Heart left ventricle (tissue), 16 donors: Measurements from ENCODE around the gene FAM171A1. TPM values are rescaled to one million over a fixed set of nuclear protein-coding genes. Genes with fewer than 3 reads are reported as not detected.

ENCODE experiments used
- ATAC-seq, 4 donors: fragments of 200-7000 bp; cut with Tn5 transposase; one replicate each; pipeline ENCODE4 v1.9.1; 2020 to 2022; ENCODE audit warnings: moderate library complexity in 4 of 4, mild to moderate bottlenecking in 3 of 4, moderate number of reproducible peaks in 1 of 4
- DNase-seq, 5 donors: peaks; one replicate each; pipeline ENCODE4 v3.0.0-alpha.2; 2020
- H3K27ac ChIP-seq, 12 donors: fragments of 200-600 bp; sonication (generic) in 4 of 12; one replicate each; pipeline versions ENCODE4 v1.5.0 to v1.8.0; 2016 to 2022; ENCODE audit warnings: mild to moderate bottlenecking in 2 of 12
- H3K27me3 ChIP-seq, 9 donors: fragments of 200-600 bp; sonication (generic) in 2 of 9; one replicate each; pipeline versions ENCODE4 v1.5.1 to v1.8.0; 2016 to 2022; ENCODE audit warnings: mild to moderate bottlenecking in 3 of 9
- H3K36me3 ChIP-seq, 9 donors: fragments of 200-600 bp; sonication (generic) in 2 of 9; one replicate each; pipeline versions ENCODE4 v1.5.0 to v1.8.0; 2018 to 2022; ENCODE audit warnings: mild to moderate bottlenecking in 2 of 9
- H3K4me1 ChIP-seq, 12 donors: fragments of 200-600 bp; sonication (generic) in 4 of 12; one replicate each; pipeline versions ENCODE4 v1.5.0 to v1.8.0; 2016 to 2022; ENCODE audit warnings: mild to moderate bottlenecking in 3 of 12
- H3K4me3 ChIP-seq, 12 donors: fragments of 200-600 bp; sonication (generic) in 4 of 12; one replicate each; pipeline versions ENCODE4 v1.5.0 to v1.8.0; 2017 to 2022; ENCODE audit warnings: mild to moderate bottlenecking in 9 of 12, moderate library complexity in 4 of 12
- H3K9me3 ChIP-seq, 12 donors: fragments of 200-600 bp; sonication (generic) in 4 of 12; one replicate each; pipeline versions ENCODE4 v1.5.0 to v1.8.0; 2016 to 2022; ENCODE audit warnings: mild to moderate bottlenecking in 1 of 12
- CTCF ChIP-seq, 12 donors: fragments of 200-600 bp; sonication (generic) in 4 of 12; IDR thresholded peaks; one replicate each; pipeline versions ENCODE4 v1.5.0 to v1.8.0; 2018 to 2022; ENCODE audit warnings: antibody characterized with exemption in 12 of 12, mild to moderate bottlenecking in 5 of 12
- POLR2A ChIP-seq, 2 donors: fragments of 450-650 bp; IDR thresholded peaks; one replicate each; pipeline ENCODE4 v1.6.1; 2017; ENCODE audit warnings: antibody characterized with exemption in 2 of 2, mild to moderate bottlenecking in 2 of 2, moderate library complexity in 2 of 2
- WGBS, 4 donors: extraction: QIAGEN DNeasy Blood & Tissue Kit in 2 of 4; methylation state at CpG; one replicate each; pipeline versions ENCODE4 v1.1.5 to v1.1.7; 2013 to 2018; 5-methylcytosine and 5-hydroxymethylcytosine counted together
- intact Hi-C, 10 donors: fragments of 100-400 bp; cut with DNase I; formaldehyde crosslinking; loops; one replicate each; pipeline versions ENCODE4 v1.11.1 to v1.14.2; 2022
- polyA plus RNA-seq, 2 donors: library from polyadenylated mRNA; stranded (reverse); fragments of 200-250 nt; gene quantifications; one replicate each; pipeline ENCODE4 v1.2.3, GENCODE V29; 2013
- total RNA-seq, 9 donors: library from RNA; depleted of rRNA in 2 of 9; stranded (reverse); fragments of >200 nt in 2 of 9; fragmentation: NEBNext Ultra II Directional in 3 of 9; extraction: Animal tissue kit (Norgen Biotek cat#: 25700) in 3 of 9; gene quantifications; one replicate each; pipeline versions ENCODE4 v1.1.0 to v1.2.4, GENCODE V29; 2016 to 2023
- donor health status: ischemic (EF 13 %, LVEDD 7.1; RV severe dilation, severe dysfunction).
- donor health status: healthy with polysubstance abuse.
- donor health status: DM: no; HTN: yes; CAD: no.
- donor health status: DM: no; HTN: no; CAD: no.
- donor health status: ischemic (EF 25% LVEDD 6.9; RV normal size, moderate dysfunction).
- donor health status: ischemic (EF 25% LVEDD 5.7; RV mildly dilated, moderate dysfunction).
- donor health status: healthy.
- donor health status: DM: yes; HTN: yes; CAD: no.
- donor health status: ischemic (EF 35%, LVEDD 5.7; RV mildly dilated, moderate dysfunction).
- donor health status: nonischemic (EF 11% LVEDD 7.7; RV severe dilation, severe dysfunction).
- donor health status: DM: yes; HTN: yes; CAD: no.
- donor health status: PGD.
- donor health status: ischemic (EF 29% LVEDD 5.4; RV normal size, mild dysfunction).
- donor health status: nonischemic (EF 23%, LVEDD 6.1; RV moderate dilation, normal function).

FAM171A1 gene
- total and polyA plus RNA-seq, 11 donors, result 4.1 to 18.0 (median 9.8) TPM

DNA sequence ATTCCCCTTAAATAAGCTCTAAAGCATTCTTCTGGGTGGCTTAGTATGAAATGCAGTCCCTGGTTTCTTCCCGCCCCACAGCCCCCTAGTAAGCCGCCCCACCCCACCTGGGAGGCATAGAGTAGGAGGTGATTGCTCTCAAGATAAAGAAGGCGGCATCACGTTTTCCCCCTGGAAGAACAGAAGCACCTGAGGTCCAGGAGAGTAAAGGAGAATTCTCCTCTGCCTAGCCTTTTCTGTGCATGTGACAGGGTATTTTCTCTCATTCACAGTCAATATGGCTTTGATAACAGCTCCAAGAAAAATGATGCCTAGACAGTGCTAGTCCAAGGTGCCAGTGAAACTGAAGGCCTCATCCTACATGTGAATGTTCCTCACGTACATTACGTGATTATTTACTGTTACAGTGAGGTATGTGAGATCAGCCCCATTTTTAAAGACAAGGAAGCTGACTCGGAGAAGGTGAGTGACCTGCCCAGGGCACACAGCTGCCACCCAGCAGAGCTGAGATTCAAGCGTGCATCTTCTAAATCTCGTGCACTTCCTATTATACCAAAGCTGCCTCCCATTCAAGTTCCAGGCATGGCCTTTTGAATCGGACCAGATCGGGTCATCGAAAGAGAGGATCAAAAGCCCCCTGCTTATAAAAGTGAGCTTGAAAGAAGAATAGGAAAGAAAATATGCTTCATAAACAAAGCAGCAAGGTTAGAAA lies 59.4 kb downstream of the FAM171A1 start:
- intact Hi-C loops, result no loop called here
- Histone ChIP-seq H3K27me3 (no peaks in the 10 kb centered on the region), H3K9me3 (no peaks in the 10 kb centered on the region), H3K36me3 (no peaks in the 10 kb centered on the region), H3K27ac (no peak overlapping the region), H3K4me1 (peaks cover 0 to 26% (median 14%) of the 10 kb centered on the region in 12 donors), H3K4me3 (no peak overlapping the region)
- DNase-seq (no peak), ATAC-seq (no peak)
- WGBS, 4 donors, result 86 to 96% (median 90%) methylated on average over 12 of the region's 12 CpGs
- no peak for TF ChIP-seq CTCF (IDR thresholded peaks at IDR 0.05)

DNA sequence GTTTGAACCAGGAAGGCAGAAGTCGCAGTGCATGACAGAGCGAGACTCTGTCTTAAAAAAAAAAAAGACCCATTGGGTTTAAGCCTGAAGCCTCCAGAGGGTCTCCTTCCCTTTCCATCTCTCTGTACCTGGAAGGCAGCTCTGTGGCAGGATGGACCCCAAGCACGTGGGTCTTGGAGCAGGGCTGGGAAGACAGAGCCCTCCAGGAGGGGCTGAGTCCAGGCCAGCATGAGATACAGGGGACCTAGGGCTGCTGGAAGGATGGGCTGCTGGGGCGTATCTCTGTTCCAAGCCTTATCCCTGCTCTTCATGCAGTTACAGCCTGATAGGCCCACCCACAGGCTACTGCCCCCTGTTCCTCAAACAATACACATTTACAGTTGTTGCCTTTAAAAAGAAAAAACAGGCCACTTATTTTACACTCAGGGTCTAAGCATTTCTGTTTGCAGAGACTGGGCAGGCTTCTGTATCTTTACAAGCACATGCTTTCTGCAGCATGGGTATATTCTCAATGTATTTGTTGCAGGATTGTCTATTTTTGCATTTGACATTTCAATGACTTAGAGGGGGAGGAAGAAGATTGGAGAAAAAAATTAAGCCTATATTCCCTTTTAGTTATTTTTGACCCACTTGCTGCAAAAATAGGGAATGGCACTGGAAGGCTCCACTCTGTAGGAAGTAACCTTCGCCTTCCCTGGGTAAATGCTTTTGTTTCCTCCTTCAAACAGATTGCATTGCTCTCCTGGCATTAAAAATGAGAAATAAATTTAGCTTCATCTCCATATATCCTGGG lies 60.1 kb downstream of the FAM171A1 start:
- WGBS, 4 donors, result 94 to 96% (median 95%) methylated on average over 5 of the region's 5 CpGs
- no peaks in the 10 kb centered on the region for H3K9me3 ChIP-seq
- no peaks in the 10 kb centered on the region for H3K27me3 ChIP-seq
- DNase-seq, result no peak
- H3K4me1 ChIP-seq, result peaks cover 0 to 26% (median 14%) of the 10 kb centered on the region in 12 donors
- TF ChIP-seq CTCF (IDR thresholded peaks at IDR 0.05), result no peak
- TF ChIP-seq POLR2A (IDR thresholded peaks at IDR 0.05), result no peak
- H3K36me3 ChIP-seq, result no peaks in the 10 kb centered on the region
- no peak for ATAC-seq
- H3K4me3 ChIP-seq, result no peak overlapping the region
- H3K27ac ChIP-seq, result no peak overlapping the region
- intact Hi-C loops, result no loop called here

DNA sequence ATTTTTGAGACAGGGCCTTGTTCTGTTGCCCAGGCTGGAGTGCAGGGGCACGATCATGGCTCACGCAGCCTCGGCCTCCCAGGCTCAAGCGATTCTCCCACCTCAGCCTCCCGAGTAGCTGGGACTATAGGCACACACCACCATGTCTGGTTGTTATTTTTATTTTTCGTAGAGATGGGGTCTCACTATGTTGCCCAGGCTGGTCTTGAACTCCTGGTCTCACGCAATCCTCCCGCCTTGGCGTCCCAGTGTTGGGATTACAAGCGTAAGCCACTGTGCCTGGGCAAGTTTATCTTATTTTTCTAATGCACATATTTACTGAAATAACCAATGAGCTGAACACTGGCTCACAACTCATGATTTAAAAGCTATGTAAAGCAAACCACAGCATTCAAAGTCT lies 61.9 kb downstream of the FAM171A1 start:
- no peak overlapping the region for H3K27ac ChIP-seq
- intact Hi-C loops, result no loop called here
- 96 to 98% (median 97%) methylated on average over 10 of the region's 10 CpGs for WGBS, 4 donors
- ATAC-seq (no peak), DNase-seq (no peak)
- H3K4me1 ChIP-seq, result peaks cover 0 to 23% (median 13%) of the 10 kb centered on the region in 12 donors
- H3K27me3 ChIP-seq, result no peaks in the 10 kb centered on the region
- no peaks in the 10 kb centered on the region for H3K9me3 ChIP-seq
- TF ChIP-seq CTCF (IDR thresholded peaks at IDR 0.05), result no peak
- TF ChIP-seq POLR2A (IDR thresholded peaks at IDR 0.05), result no peak
- H3K4me3 ChIP-seq, result no peak overlapping the region
- no peaks in the 10 kb centered on the region for H3K36me3 ChIP-seq

DNA sequence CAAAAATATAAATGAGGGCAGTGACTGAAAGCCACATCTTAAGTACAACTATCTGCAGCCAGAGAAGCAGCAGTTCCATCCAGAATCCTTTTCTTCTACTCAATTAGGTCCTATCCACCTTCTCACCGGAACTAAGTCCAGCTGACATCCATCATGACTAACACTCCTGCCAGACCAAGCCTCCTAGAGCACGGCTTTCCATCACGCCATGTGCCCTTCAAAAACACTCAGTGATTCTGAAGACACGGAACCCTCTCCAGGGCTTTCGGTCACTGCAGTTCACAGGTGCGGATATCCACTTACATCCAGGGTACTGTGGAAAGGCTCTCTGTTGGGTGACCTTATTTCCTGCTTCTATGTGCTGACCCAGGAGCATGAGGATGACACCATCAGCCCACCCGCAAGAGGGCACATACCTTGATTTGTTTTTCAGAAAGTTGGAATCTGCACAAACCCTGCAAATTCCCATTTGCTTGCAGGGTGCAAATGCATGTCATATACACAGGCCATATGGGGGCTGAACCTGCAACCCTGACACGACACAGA lies 64.3 kb downstream of the FAM171A1 start:
- Histone ChIP-seq H3K36me3 (no peaks in the 10 kb centered on the region), H3K27ac (no peak overlapping the region), H3K4me1 (peaks cover 0 to 3% (median 0%) of the 10 kb centered on the region in 12 donors), H3K4me3 (no peak overlapping the region), H3K9me3 (no peaks in the 10 kb centered on the region), H3K27me3 (no peaks in the 10 kb centered on the region)
- intact Hi-C loops, result no loop called here
- no peak for ATAC-seq
- 89 to 97% (median 94%) methylated on average over 8 of the region's 8 CpGs for WGBS, 4 donors
- TF ChIP-seq CTCF (IDR thresholded peaks at IDR 0.05) (no peak), POLR2A (IDR thresholded peaks at IDR 0.05) (no peak)
- DNase-seq, result no peak
